Measurements from ENCODE around the gene SIGLEC9.

Gene SIGLEC9

DNA sequence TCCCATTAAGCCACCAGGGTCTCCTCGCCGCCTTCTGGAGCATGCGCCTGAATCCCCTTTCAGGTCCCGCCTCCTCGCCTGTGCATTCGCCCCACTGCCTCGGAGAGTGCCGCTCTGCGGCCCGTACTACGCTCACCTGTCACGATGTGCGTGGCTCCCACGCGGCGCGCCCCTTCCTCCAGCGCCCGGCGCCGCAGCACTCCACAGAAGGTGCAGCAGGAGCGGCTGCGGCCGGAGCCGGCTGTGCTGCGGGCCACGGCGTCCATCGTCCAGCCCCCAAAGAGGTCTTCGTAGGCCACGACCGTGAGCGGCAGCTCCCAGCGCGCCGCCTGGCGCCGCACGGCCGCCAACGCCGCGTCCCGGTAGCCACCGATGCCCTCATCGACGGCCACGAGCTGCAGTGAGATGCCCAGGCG, 20.8 kb upstream of the SIGLEC9 start:
- TF ChIP-seq, protein P1, sequence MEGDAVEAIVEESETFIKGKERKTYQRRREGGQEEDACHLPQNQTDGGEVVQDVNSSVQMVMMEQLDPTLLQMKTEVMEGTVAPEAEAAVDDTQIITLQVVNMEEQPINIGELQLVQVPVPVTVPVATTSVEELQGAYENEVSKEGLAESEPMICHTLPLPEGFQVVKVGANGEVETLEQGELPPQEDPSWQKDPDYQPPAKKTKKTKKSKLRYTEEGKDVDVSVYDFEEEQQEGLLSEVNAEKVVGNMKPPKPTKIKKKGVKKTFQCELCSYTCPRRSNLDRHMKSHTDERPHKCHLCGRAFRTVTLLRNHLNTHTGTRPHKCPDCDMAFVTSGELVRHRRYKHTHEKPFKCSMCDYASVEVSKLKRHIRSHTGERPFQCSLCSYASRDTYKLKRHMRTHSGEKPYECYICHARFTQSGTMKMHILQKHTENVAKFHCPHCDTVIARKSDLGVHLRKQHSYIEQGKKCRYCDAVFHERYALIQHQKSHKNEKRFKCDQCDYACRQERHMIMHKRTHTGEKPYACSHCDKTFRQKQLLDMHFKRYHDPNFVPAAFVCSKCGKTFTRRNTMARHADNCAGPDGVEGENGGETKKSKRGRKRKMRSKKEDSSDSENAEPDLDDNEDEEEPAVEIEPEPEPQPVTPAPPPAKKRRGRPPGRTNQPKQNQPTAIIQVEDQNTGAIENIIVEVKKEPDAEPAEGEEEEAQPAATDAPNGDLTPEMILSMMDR (conservative IDR thresholded peaks at IDR 0.05; ENCODE audit: low read length), result no peak
- DNase-seq (ENCODE audit: low read depth), result no peak
- H3K4me3 ChIP-seq (ENCODE audit: low read length), result no peak overlapping the region

DNA sequence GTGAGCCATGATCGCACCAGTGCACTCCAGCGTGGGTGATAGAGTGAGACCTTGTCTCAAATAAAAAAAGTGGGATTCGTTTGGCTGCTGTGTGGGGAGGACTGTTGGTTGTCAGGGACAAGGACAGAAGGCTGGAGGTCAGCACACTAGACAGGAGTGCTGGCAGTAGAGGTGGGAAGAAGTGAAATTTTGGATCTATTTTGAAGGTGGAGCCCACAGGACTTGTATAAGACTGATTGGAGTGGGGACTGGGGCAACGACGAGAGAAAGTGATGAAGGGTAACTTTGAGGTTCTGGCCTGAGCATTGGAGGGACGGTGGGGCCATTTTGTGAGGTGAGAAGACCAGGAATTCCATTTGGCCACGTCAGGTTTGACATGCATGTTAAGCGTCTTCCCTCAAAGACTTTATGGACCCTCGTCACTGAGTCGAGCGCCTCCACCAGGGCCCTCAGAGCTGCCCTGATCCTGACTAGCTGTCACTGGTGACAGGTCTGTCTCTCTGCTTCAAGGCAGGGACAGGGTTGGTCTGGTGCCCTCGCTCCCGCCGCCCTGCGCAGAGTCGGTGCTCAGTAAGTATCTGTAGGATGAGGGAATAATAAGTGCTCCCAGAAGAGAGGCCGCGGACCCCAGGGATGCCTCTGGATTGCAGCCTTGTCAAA, 17.2 kb upstream of the SIGLEC9 start:
- peak; percentile 21 for DNase-seq (ENCODE audit: low read depth)

DNA sequence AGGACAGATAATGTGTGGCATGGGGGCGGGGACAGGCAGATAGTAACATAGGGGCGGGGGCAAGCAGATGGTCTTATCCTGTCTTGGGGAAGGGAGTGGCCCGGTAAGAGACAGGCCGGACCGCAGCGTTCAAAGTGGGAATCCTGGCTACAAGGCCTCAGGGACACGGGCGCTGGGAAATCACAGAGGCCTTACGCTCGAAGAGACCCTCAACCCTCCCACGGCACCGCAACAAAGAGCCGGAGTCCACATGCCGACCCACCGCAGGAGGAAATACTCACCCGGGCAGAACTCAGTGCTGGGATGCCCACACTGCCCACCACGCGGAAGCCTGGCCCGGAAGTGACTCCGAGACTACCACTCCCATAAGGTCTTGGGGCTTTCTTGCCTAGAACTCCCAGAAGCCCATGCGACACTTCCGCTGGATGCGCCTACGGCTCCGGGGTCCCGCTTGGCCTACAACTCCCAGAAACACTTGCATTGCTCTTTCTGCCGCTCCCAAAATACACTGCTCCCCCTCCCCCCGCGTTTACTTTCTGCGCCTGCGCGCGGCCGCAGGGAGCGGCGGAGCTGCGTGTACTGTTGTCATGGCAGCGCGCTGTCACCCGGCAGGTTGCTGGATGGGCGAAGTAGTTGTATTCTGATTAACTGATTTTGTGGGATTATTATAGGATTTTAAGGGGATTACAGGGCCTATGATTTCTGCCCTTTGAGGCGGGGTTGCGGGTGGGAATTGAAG, 16.5 kb upstream of the SIGLEC9 start, which contains the start of gene CTU1:
TSS of gene CTU1 (minus strand) at position 344 of the 739 bp plus-strand sequence. CDS start 3,840 bp downstream, outside the sequence.
- TF ChIP-seq, protein P1 (conservative IDR thresholded peaks at IDR 0.05; ENCODE audit: low read length), result peak; percentile 8; the same call in 1 of the 2 replicates
- peak; percentile 99 for DNase-seq (ENCODE audit: low read depth)
- peak within 1 kb of the TSS; percentile 92 for H3K4me3 ChIP-seq (ENCODE audit: low read length)

More for the DNA sequence above, 17.2 kb upstream of the SIGLEC9 start:
- TF ChIP-seq, protein P1 (conservative IDR thresholded peaks at IDR 0.05; ENCODE audit: low read length), result no peak
- peak overlapping the region; percentile 92 for H3K4me3 ChIP-seq (ENCODE audit: low read length)

DNA sequence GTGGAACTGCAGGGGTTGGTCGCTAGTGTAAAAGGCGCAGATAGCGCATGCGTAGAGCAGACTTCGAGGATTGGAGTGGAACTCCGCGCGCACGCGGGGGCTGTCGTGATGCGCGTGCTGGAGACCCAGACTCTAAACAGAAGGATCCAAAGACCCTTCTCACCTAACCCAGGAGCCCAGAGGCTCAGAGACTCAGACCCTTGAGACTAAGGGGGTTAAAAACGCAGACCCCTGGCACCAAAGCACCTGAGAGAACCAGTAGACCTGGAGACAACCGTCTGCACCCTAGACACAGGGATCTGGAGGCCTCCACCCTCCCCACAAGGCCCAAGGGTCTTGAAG, 15.9 kb upstream of the SIGLEC9 start:
- peak overlapping the region; percentile 73 for H3K4me3 ChIP-seq (ENCODE audit: low read length)
- TF ChIP-seq, protein P1 (conservative IDR thresholded peaks at IDR 0.05; ENCODE audit: low read length), result no peak
- DNase-seq (ENCODE audit: low read depth), result no peak

DNA sequence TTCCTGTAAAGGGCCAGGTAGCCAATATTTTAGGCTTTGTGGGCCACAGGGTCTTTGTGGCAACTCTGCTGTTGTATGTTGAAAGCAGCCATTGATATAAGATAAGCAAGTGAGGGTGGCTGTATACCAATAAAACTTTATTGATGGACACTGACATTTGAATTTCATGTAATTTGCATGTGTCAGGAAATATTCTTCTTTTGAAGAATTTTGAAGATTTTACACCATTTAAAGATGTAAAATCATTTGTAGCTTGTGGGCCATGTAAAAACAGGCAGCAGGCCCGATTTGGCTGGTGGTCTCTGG, 14.1 kb upstream of the SIGLEC9 start:
- H3K4me3 ChIP-seq (ENCODE audit: low read length), result no peak overlapping the region
- TF ChIP-seq, protein P1 (conservative IDR thresholded peaks at IDR 0.05; ENCODE audit: low read length), result no peak
- DNase-seq (ENCODE audit: low read depth), result no peak

DNA sequence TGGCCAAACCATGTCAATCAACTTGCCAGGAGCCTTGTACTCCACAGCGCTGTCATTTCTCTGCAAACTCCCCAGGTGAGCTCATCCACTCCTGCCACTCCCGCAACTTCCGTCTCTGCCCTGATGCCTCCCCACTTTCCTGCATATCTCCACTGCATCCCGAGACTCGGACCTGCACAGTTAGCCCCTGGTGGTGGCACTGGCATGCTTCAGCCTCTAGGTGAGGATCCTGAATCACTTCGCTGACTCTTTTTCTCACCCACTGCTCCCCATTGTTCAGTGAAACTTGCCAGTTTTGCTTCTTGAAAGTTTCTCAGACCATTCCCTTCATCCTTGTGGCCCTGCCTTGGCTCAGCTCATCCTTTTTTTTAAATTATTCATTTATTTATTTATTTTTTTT, 13.1 kb upstream of the SIGLEC9 start:
- no peak for DNase-seq (ENCODE audit: low read depth)
- no peak overlapping the region for H3K4me3 ChIP-seq (ENCODE audit: low read length)
- TF ChIP-seq, protein P1 (conservative IDR thresholded peaks at IDR 0.05; ENCODE audit: low read length), result no peak

Measured in AG10803 (cell line).